Adipocyte (in vitro differentiated cells): ENCODE results near the gene THSD7B.

Experiments
- DNase-seq: peaks from one replicate; pipeline ENCODE4 v3.0.0-alpha.2; 2015; ENCODE audit warnings: low read depth
- H3K27me3 ChIP-seq: replicated peaks from 2 replicates; pipeline ENCODE4 v1.7.0; 2013; ENCODE audit warnings: mild to moderate bottlenecking, low read length, moderate library complexity; ENCODE audit not compliant: control insufficient read depth, insufficient read depth
- H3K36me3 ChIP-seq: 2 replicates; pipeline ENCODE4 v1.7.0; 2013; ENCODE audit warnings: low read length, mild to moderate bottlenecking, moderate library complexity; ENCODE audit not compliant: control insufficient read depth, insufficient read depth, severe bottlenecking
- H3K4me1 ChIP-seq: 2 replicates; pipeline ENCODE4 v1.7.0; 2013; ENCODE audit warnings: mild to moderate bottlenecking, low read length, moderate library complexity; ENCODE audit not compliant: control insufficient read depth, insufficient read depth
- H3K4me3 ChIP-seq: 2 replicates; pipeline ENCODE4 v1.7.0; 2013; ENCODE audit warnings: mild to moderate bottlenecking, low read length, moderate library complexity
- H3K9ac ChIP-seq: 2 replicates; pipeline ENCODE4 v1.7.0; 2013; ENCODE audit warnings: mild to moderate bottlenecking, low read length, moderate library complexity
- H3K9me3 ChIP-seq: 2 replicates; pipeline ENCODE4 v1.7.0; 2013; ENCODE audit warnings: mild to moderate bottlenecking, low read length, moderate library complexity; ENCODE audit not compliant: control insufficient read depth

THSD7B gene

DNA sequence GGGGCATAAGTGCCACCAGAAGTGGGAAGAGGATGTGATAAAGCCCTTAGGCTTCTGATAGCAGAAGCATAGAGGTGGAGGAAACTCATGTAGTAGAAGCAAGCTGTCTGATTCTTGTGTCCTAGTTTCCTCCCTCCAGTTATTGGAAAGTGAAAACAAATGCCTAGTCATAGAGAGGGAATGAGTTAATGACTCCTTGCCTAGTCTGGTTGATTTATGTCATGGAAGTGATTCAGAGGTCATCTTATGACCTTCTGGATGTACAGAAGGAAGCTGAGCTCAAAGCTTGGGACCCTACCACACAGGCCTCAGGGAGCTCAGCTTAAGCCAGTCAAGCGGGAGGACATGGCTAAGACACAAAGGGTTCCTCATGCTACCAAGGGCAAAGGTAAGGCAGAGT is 232.2 kb downstream of the THSD7B start:
- DNase-seq, result no peak
- Histone ChIP-seq H3K9ac (no peak overlapping the region), H3K4me3 (no peak overlapping the region), H3K27me3 (peaks cover 8% of the 10 kb centered on the region), H3K9me3 (no peaks in the 10 kb centered on the region), H3K4me1 (peaks cover under 1% of the 10 kb centered on the region), H3K36me3 (no peaks in the 10 kb centered on the region)

DNA sequence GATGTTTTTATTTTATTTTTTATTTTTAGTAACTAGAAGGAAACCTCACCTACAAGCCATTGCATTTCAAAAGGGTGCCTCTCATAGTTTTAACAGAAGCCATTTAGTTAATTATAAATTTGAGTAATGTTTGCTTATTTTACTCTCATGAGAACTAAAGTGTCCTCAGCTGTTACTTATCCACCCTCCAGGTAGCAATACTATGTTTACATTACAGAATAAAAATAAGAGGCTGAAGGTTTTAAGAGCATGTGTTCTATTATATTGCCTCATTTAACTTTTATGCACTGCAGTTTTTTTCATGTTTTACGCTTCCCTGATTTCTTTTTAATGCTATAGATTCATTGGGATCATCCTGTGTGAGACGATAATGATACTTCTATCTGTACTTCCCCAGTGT is 235.5 kb downstream of the THSD7B start:
- no peaks in the 10 kb centered on the region for H3K36me3 ChIP-seq
- H3K4me3 ChIP-seq, result no peak overlapping the region
- H3K4me1 ChIP-seq, result no peaks in the 10 kb centered on the region
- DNase-seq, result no peak
- H3K27me3 ChIP-seq, result no peaks in the 10 kb centered on the region
- H3K9ac ChIP-seq, result no peak overlapping the region
- no peaks in the 10 kb centered on the region for H3K9me3 ChIP-seq

DNA sequence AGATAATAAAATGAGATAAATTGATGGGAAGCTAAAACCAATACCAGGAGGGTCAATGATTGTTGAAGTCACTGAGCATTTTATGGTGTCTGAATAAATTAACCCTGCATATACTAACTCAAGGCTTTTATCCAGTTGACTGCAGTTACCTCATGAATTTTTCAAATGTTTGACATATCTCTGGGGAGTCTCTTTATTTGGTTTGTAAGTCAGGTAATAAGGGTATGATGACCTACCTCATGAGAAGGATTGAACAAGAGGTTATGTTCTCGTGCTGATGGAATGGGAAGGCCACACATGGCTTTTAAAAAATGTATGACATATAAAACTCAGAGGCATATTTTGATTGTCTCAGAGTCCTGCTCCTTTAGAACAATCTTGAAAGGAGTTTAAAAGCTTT is 237.6 kb downstream of the THSD7B start:
- DNase-seq, result no peak
- no peak overlapping the region for H3K9ac ChIP-seq
- H3K4me1 ChIP-seq, result no peaks in the 10 kb centered on the region
- H3K27me3 ChIP-seq, result no peaks in the 10 kb centered on the region
- H3K36me3 ChIP-seq, result no peaks in the 10 kb centered on the region
- no peak overlapping the region for H3K4me3 ChIP-seq
- no peaks in the 10 kb centered on the region for H3K9me3 ChIP-seq

DNA sequence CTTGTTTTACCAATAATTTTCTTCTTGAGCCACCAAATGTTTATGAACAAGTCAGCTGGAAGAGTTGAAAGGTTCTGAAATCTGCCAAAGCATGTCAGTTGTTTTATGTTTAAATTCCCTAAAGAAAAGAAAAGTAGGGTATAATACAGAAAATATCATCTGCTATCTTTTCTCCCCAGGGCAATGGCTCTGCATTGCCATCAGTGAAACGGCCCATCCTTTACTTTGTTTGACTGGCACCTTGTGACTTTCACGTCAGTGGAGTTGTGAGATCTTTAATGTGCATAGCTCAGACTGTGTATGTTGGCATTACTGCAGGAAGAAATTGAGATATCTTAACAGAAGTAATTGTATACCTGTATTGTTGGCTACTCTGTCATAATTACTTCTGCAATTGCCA is 239.9 kb downstream of the THSD7B start:
- Histone ChIP-seq H3K27me3 (no peaks in the 10 kb centered on the region), H3K36me3 (no peaks in the 10 kb centered on the region), H3K4me1 (no peaks in the 10 kb centered on the region)

DNA sequence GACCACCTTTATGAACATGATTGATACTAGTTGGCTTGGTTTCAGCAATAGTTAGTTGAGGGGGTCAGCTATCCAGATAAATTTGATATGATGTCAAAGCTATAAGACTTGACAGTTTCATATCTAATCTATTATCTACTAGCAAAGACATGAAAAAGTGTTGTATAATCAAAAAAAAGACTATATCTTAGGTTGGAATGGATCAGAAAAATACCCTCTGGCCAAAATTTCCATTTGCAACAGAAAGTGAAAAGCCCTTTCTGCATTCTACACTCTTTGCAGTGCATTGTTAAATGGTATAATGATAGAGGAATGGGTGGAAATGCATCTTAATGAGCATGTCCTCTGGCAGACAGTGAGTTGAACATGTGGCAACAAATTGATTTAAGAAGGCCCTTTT is 242.6 kb downstream of the THSD7B start:
- Histone ChIP-seq H3K27me3 (no peaks in the 10 kb centered on the region), H3K9ac (no peak overlapping the region), H3K4me3 (no peak overlapping the region), H3K4me1 (no peaks in the 10 kb centered on the region), H3K36me3 (no peaks in the 10 kb centered on the region), H3K9me3 (no peaks in the 10 kb centered on the region)
- no peak for DNase-seq

More for the DNA sequence above, 239.9 kb downstream of the THSD7B start:
- Histone ChIP-seq H3K4me3 (no peak overlapping the region), H3K9me3 (no peaks in the 10 kb centered on the region), H3K9ac (no peak overlapping the region)
- DNase-seq, result no peak

DNA sequence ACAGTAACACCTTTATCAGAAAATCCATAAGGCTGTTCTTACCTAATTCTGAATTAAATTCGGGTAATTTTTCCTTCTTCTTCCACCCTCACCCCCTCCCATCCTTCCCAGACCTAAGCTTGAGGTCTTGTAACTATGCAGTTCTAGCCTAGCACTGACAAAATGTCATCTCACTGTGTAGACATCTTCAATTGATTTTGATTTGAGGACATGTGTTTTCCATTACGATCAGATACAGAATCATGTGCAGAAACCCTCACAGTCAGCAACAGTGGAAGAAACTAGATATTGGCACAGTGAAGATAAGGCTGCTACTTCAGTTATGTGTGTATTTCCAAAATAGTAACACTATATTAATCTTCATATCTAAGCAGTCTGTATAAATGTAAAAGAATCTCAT is 244.6 kb downstream of the THSD7B start:
- Histone ChIP-seq H3K9ac (no peak overlapping the region), H3K4me3 (no peak overlapping the region), H3K9me3 (no peaks in the 10 kb centered on the region), H3K36me3 (no peaks in the 10 kb centered on the region), H3K27me3 (no peaks in the 10 kb centered on the region), H3K4me1 (no peaks in the 10 kb centered on the region)
- no peak for DNase-seq

DNA sequence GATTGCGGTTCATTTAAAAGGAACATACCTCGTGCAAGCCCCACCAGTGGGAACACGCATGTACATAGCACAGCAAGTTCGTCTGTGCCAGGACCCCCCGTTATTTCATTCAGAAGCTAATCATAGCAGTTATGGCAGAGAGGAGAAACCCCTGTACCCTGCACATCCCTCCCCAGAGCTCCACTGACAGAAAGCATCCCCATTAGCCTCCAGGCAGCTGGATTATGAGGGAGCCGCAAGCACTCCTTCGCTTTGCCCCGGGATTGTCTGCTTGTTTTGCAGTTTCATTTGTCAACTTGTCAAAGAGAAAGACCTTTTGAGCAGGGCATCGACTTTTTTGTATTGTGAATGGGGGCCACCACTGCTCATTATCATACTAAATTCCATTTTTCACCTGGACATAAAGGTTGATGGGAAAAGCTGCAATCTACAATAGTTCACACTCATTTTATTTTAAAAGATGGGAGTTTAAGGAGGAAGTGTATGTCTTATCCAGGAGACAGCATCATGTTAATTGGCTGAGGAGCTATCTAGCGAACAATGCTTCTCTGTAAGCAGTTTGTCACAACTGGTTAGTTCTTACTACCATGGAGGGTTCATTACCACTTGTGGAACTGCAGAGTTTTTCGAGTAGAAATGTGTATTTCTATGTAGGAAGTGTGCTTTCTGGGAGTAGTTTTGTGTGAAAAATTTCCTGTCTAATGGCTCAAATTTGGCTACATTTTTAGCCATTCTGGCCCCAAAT is 255.3 kb downstream of the THSD7B start:
- no peak for DNase-seq
- H3K4me1 ChIP-seq, result no peaks in the 10 kb centered on the region
- H3K36me3 ChIP-seq, result no peaks in the 10 kb centered on the region
- H3K4me3 ChIP-seq, result no peak overlapping the region
- H3K9ac ChIP-seq, result no peak overlapping the region
- no peaks in the 10 kb centered on the region for H3K9me3 ChIP-seq
- no peaks in the 10 kb centered on the region for H3K27me3 ChIP-seq

DNA sequence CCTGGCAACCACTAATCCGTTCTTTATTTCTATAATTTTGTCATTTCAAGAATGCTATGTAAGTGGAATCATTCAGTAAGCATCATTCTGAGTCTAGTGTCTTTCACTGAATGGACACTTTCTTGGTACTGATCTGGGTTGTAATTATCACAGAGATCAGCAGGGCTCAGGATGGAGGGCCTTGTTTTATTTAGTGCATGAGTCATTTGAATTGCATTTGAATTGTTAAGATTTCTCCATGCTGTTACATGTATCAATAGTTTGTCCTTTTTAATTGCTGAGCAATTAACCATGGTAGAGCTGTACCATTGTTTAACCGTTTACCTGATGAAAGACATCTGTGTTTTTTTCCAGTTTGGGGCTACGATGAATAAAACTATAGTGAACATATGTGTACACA is 256.4 kb downstream of the THSD7B start:
- no peak for DNase-seq
- no peaks in the 10 kb centered on the region for H3K27me3 ChIP-seq
- no peak overlapping the region for H3K4me3 ChIP-seq
- no peaks in the 10 kb centered on the region for H3K4me1 ChIP-seq
- H3K9ac ChIP-seq, result no peak overlapping the region
- no peaks in the 10 kb centered on the region for H3K36me3 ChIP-seq
- no peaks in the 10 kb centered on the region for H3K9me3 ChIP-seq

DNA sequence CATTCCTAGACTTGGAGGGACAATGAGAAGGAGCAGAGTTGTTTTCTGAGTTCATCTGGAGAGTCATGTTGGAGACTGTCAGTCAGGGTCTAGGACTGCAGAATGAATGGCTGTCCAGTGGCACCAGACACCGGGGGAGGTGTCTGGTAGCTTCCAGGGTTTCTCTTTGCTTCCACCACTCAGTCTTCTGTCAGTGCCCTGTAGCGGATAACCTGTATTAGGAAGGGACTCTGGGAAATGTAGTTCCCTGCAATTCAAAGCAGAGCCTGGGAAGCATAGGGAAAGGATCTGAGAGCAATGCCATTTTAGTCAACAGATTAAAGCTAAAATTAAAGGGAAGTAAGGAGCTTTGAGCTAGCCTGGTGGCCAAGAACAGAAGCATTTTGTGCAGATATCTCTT is 257.9 kb downstream of the THSD7B start:
- Histone ChIP-seq H3K9ac (no peak overlapping the region), H3K9me3 (no peaks in the 10 kb centered on the region), H3K36me3 (no peaks in the 10 kb centered on the region), H3K4me1 (no peaks in the 10 kb centered on the region), H3K27me3 (no peaks in the 10 kb centered on the region), H3K4me3 (no peak overlapping the region)
- DNase-seq, result no peak

DNA sequence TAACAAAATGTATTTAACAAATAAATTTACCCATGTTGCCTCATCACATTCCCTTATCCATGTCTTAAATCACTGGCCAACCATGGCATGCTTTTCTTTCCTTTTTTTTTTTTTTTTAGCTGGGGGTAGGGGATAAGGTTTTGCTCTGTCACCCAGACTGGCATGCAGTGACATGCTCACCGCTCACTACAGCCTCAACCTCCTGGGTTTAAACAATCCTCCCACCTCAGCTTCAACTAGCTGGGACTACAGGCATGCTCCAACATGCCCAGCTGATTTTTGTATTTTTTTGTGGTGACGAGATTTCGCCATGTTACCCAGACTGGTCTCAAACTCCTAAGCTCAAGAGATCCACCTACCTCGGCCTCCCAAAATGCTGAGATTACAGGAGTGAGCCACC is 266.4 kb downstream of the THSD7B start:
- no peaks in the 10 kb centered on the region for H3K36me3 ChIP-seq
- no peak overlapping the region for H3K9ac ChIP-seq
- H3K4me3 ChIP-seq, result no peak overlapping the region
- no peaks in the 10 kb centered on the region for H3K27me3 ChIP-seq
- DNase-seq, result no peak
- H3K4me1 ChIP-seq, result no peaks in the 10 kb centered on the region
- no peaks in the 10 kb centered on the region for H3K9me3 ChIP-seq

DNA sequence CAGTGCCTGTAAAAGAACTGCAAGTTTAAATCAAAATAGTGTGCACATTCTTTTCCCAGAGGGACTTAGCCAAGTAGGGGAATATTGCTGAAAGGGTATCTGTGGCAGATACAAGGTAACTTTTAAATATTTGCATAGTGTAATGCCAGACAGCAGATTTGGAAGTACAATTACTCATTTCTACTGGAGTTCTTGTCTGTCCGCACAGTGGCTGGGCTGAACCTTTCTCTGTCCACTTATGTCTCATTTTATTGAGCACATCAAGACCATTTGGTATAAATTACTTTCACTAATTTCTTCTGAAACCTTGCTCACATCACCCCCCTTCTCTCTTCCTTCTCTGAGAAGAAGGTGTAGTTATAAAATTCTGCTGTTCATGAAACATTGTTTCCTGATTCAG is 271.3 kb downstream of the THSD7B start:
- H3K9ac ChIP-seq, result no peak overlapping the region
- DNase-seq, result no peak
- H3K4me1 ChIP-seq, result no peaks in the 10 kb centered on the region
- no peaks in the 10 kb centered on the region for H3K9me3 ChIP-seq
- H3K4me3 ChIP-seq, result no peak overlapping the region
- no peaks in the 10 kb centered on the region for H3K36me3 ChIP-seq
- H3K27me3 ChIP-seq, result no peaks in the 10 kb centered on the region
